Measurements from ENCODE around the gene RBP2. TPM values are rescaled to one million over a fixed set of nuclear protein-coding genes. Genes with fewer than 3 reads are reported as not detected.

Gene RBP2
- total RNA-seq, 1 donor = not detected

- H3K79me2 ChIP-seq (ENCODE audit: insufficient read depth, low read length) = no peaks in the 10 kb centered on the region
- H3K27me3 ChIP-seq (ENCODE audit: insufficient read depth, low read length) = no peaks in the 10 kb centered on the region
- no peak for DNase-seq (ENCODE audit: insufficient read length, low spot score, missing footprints)
- H3K4me3 ChIP-seq (ENCODE audit: insufficient read depth, low read length) = no peak overlapping the region
- no peaks in the 10 kb centered on the region for H3K4me1 ChIP-seq (ENCODE audit: insufficient read depth, low read length)
- no peak overlapping the region for H3K4me2 ChIP-seq (ENCODE audit: insufficient read depth, low read length)
- no peak for TF ChIP-seq CTCF (IDR thresholded peaks at IDR 0.05; ENCODE audit: extremely low read depth, low read depth, low read length)
- no peak overlapping the region for H3K27ac ChIP-seq (ENCODE audit: low read depth, low read length)
- no peaks in the 10 kb centered on the region for H4K20me1 ChIP-seq (ENCODE audit: insufficient read depth, low read length)
- no peak overlapping the region for H2AFZ ChIP-seq (ENCODE audit: low read length)
- no peaks in the 10 kb centered on the region for H3K9me3 ChIP-seq (ENCODE audit: low read depth, low read length)
- no peaks in the 10 kb centered on the region for H3K36me3 ChIP-seq (ENCODE audit: insufficient read depth, low read length)
These were observed 21.1 kb downstream of the RBP2 start for GRCh38 chr3:139455206-139455605.

- H4K20me1 ChIP-seq (ENCODE audit: insufficient read depth, low read length) = no peaks in the 10 kb centered on the region
- H3K9me3 ChIP-seq (ENCODE audit: low read depth, low read length) = no peaks in the 10 kb centered on the region
- H2AFZ ChIP-seq (ENCODE audit: low read length) = no peak overlapping the region
- TF ChIP-seq CTCF (IDR thresholded peaks at IDR 0.05; ENCODE audit: extremely low read depth, low read depth, low read length) = no peak
- H3K36me3 ChIP-seq (ENCODE audit: insufficient read depth, low read length) = no peaks in the 10 kb centered on the region
- H3K4me2 ChIP-seq (ENCODE audit: insufficient read depth, low read length) = no peak overlapping the region
- H3K27me3 ChIP-seq (ENCODE audit: insufficient read depth, low read length) = no peaks in the 10 kb centered on the region
- no peak overlapping the region for H3K27ac ChIP-seq (ENCODE audit: low read depth, low read length)
- H3K4me3 ChIP-seq (ENCODE audit: insufficient read depth, low read length) = no peak overlapping the region
- no peaks in the 10 kb centered on the region for H3K4me1 ChIP-seq (ENCODE audit: insufficient read depth, low read length)
- no peaks in the 10 kb centered on the region for H3K79me2 ChIP-seq (ENCODE audit: insufficient read depth, low read length)
- no peak for DNase-seq (ENCODE audit: insufficient read length, low spot score, missing footprints)
These were observed 22.0 kb downstream of the RBP2 start for GRCh38 chr3:139454346-139454745.

GRCh38 chr3:139450159-139450558 lies 26.2 kb downstream of the RBP2 start:
- H3K4me3 ChIP-seq (ENCODE audit: insufficient read depth, low read length) = no peak overlapping the region
- no peak for TF ChIP-seq CTCF (IDR thresholded peaks at IDR 0.05; ENCODE audit: extremely low read depth, low read depth, low read length)
- no peak overlapping the region for H3K27ac ChIP-seq (ENCODE audit: low read depth, low read length)
- no peaks in the 10 kb centered on the region for H3K27me3 ChIP-seq (ENCODE audit: insufficient read depth, low read length)
- H3K4me2 ChIP-seq (ENCODE audit: insufficient read depth, low read length) = no peak overlapping the region
- no peaks in the 10 kb centered on the region for H3K79me2 ChIP-seq (ENCODE audit: insufficient read depth, low read length)
- H3K36me3 ChIP-seq (ENCODE audit: insufficient read depth, low read length) = no peaks in the 10 kb centered on the region
- no peaks in the 10 kb centered on the region for H4K20me1 ChIP-seq (ENCODE audit: insufficient read depth, low read length)
- no peak overlapping the region for H2AFZ ChIP-seq (ENCODE audit: low read length)
- no peaks in the 10 kb centered on the region for H3K9me3 ChIP-seq (ENCODE audit: low read depth, low read length)
- DNase-seq (ENCODE audit: insufficient read length, low spot score, missing footprints) = no peak
- no peaks in the 10 kb centered on the region for H3K4me1 ChIP-seq (ENCODE audit: insufficient read depth, low read length)

- no peak overlapping the region for H3K4me2 ChIP-seq (ENCODE audit: insufficient read depth, low read length)
- no peaks in the 10 kb centered on the region for H4K20me1 ChIP-seq (ENCODE audit: insufficient read depth, low read length)
- no peak overlapping the region for H3K27ac ChIP-seq (ENCODE audit: low read depth, low read length)
- no peak overlapping the region for H3K4me3 ChIP-seq (ENCODE audit: insufficient read depth, low read length)
- no peaks in the 10 kb centered on the region for H3K4me1 ChIP-seq (ENCODE audit: insufficient read depth, low read length)
- no peaks in the 10 kb centered on the region for H3K79me2 ChIP-seq (ENCODE audit: insufficient read depth, low read length)
- no peak overlapping the region for H2AFZ ChIP-seq (ENCODE audit: low read length)
- DNase-seq (ENCODE audit: insufficient read length, low spot score, missing footprints) = no peak
- no peaks in the 10 kb centered on the region for H3K27me3 ChIP-seq (ENCODE audit: insufficient read depth, low read length)
- no peak for TF ChIP-seq CTCF (IDR thresholded peaks at IDR 0.05; ENCODE audit: extremely low read depth, low read depth, low read length)
- H3K36me3 ChIP-seq (ENCODE audit: insufficient read depth, low read length) = no peaks in the 10 kb centered on the region
- no peaks in the 10 kb centered on the region for H3K9me3 ChIP-seq (ENCODE audit: low read depth, low read length)
These were observed 26.8 kb downstream of the RBP2 start for GRCh38 chr3:139449566-139449965.
